ENCODE data around the gene ANKRD50. TPM values are rescaled to one million over a fixed set of nuclear protein-coding genes. Genes with fewer than 3 reads are reported as not detected.

The ANKRD50 gene
- total RNA-seq, 6 experiments from 2014 or later, result 17.1 to 23.2 (median 18.2) TPM

DNA sequence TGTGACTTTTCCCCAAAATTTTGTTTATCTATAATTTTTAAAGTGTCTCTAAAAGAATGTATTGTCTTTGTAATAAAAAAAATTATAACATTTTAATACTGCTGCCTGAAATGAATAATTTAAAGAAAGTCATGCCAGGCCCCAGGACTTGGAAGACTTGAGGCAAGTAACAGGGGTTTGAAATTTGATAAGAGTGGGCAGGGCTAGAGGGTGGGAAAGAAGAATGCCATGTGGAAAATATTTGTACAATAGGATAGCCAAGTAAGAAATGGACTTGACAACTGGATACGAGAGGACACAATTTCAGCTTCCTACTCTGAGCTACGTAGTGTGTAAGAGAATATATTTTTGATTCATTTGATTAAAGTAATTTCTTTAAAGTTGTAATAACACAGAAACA is 36.9 kb upstream of the ANKRD50 start:
- Mint-ChIP-seq H3K27ac (no peak overlapping the region), H3K36me3 (ENCODE audit: low read depth) (no peaks in the 10 kb centered on the region), H3K4me1 (ENCODE audit: low read depth) (peaks cover 2% of the 10 kb centered on the region), H3K9me3 (no peaks in the 10 kb centered on the region), H3K27me3 (ENCODE audit: insufficient read depth) (no peaks in the 10 kb centered on the region), H3K4me3 (no peak overlapping the region)
- TF ChIP-seq, protein P1, sequence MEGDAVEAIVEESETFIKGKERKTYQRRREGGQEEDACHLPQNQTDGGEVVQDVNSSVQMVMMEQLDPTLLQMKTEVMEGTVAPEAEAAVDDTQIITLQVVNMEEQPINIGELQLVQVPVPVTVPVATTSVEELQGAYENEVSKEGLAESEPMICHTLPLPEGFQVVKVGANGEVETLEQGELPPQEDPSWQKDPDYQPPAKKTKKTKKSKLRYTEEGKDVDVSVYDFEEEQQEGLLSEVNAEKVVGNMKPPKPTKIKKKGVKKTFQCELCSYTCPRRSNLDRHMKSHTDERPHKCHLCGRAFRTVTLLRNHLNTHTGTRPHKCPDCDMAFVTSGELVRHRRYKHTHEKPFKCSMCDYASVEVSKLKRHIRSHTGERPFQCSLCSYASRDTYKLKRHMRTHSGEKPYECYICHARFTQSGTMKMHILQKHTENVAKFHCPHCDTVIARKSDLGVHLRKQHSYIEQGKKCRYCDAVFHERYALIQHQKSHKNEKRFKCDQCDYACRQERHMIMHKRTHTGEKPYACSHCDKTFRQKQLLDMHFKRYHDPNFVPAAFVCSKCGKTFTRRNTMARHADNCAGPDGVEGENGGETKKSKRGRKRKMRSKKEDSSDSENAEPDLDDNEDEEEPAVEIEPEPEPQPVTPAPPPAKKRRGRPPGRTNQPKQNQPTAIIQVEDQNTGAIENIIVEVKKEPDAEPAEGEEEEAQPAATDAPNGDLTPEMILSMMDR (IDR thresholded peaks at IDR 0.05), result no peak
- DNase-seq, result no peak

DNA sequence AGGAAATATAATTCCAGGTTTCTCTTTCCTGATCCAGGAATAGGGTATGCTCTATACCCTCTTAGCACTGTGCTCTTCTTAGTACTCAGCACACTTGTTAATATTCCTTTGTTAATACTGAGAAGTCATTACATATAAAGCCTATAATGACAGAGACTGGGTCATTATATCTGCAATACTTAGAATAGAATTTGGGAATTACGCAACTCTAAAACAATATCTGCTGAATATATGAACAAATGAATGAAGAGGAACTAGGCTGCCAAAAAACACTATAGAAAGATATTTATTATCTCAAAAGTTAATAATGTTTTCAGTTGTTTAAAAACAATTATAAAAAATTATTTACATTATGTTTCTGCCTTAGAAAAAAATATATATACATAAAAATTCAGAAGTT is 36.4 kb upstream of the ANKRD50 start:
- H3K4me1 Mint-ChIP-seq (ENCODE audit: low read depth), result no peaks in the 10 kb centered on the region; the same call in 1 of the 2 replicates

DNA sequence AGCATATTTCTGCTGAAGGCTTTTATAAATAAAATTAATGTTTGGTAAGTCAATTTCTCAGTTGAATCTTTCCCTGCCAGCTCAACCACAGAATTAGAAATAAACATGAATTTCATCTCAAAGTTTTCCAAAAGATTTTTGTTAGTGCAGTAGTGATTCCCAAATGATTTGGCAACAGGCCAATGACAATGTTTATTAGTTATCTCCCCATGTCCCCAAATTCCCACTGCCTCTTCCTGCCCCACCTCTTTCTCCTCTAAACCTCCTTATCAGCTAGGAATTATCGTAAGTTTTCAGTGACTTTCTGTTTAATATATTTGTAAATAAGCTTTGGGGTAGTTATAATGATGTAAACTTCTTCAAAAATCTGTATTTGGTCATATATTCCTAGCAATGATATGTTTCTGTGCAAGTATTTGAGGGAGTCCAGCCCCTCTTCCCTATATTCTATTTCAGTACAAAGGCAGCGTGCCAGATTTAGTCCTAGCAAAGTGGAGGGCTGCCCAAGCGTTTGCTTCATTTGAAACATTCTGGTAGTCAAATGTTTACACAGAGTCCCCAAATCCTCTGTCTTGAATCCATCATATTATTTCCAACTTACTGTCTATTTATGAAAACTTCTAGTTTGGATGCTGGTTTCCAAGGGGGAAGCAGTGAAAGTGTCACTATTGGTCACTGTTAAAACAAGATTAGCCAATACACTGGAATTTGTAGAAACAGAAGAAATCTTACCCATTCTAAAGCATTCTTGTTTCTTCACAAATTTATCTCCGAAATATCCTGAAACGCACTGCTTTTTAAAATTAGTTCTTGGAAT is 33.7 kb upstream of the ANKRD50 start:
- Mint-ChIP-seq H3K9me3 (no peaks in the 10 kb centered on the region), H3K4me3 (no peak overlapping the region), H3K27ac (no peak overlapping the region), H3K4me1 (ENCODE audit: low read depth) (no peaks in the 10 kb centered on the region), H3K36me3 (ENCODE audit: low read depth) (no peaks in the 10 kb centered on the region), H3K27me3 (ENCODE audit: insufficient read depth) (no peaks in the 10 kb centered on the region)
- no peak for DNase-seq
- TF ChIP-seq, protein P1 (IDR thresholded peaks at IDR 0.05), result no peak

More for the DNA sequence above, 36.4 kb upstream of the ANKRD50 start:
- DNase-seq, result no peak
- TF ChIP-seq, protein P1 (IDR thresholded peaks at IDR 0.05), result no peak
- Mint-ChIP-seq H3K4me3 (no peak overlapping the region), H3K27ac (no peak overlapping the region), H3K9me3 (no peaks in the 10 kb centered on the region), H3K27me3 (ENCODE audit: insufficient read depth) (no peaks in the 10 kb centered on the region), H3K36me3 (ENCODE audit: low read depth) (no peaks in the 10 kb centered on the region)

DNA sequence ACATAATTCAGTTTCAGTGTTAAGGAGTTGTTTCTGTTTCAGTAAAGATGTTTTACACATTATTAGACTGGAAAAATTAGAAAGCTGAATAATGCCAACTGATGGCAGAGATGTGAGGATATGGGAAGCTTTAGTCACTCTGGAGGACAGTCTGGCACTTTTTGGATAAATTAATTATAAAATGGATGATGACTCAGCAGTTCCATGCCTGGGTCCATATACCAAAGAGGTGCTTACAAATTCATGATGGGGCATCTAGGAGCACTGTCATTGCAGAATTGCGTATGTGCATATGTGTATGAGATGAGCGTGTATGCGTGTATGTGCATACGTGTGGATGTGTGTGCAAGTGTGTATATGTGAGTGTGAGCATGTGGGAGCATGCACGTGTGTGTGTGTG is 31.2 kb upstream of the ANKRD50 start:
- Mint-ChIP-seq H3K36me3 (ENCODE audit: low read depth) (no peaks in the 10 kb centered on the region), H3K4me3 (no peak overlapping the region), H3K27me3 (ENCODE audit: insufficient read depth) (no peaks in the 10 kb centered on the region), H3K27ac (no peak overlapping the region), H3K9me3 (no peaks in the 10 kb centered on the region), H3K4me1 (ENCODE audit: low read depth) (no peaks in the 10 kb centered on the region)
- TF ChIP-seq, protein P1 (IDR thresholded peaks at IDR 0.05), result no peak
- no peak for DNase-seq

DNA sequence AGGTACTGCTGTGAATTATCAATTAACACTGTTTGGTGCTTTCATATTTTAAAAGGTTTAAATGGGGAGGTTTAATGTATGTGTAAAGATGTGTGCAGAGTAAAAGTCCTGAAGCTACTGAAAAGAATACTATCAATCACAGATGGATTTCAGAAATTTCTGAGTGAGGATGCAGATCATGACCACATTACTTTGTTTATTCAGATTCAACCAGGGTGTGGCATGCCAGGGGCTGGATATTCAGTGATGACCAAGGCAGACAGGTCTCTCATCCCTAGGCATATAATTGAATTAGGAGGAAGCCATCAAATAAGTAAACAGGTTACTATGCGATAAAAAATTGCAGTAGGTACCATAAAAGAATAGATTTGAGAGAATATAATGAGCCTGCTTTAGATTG is 28.0 kb upstream of the ANKRD50 start:
- H3K27me3 Mint-ChIP-seq (ENCODE audit: insufficient read depth), result no peaks in the 10 kb centered on the region
- TF ChIP-seq, protein P1 (IDR thresholded peaks at IDR 0.05), result no peak
- H3K4me1 Mint-ChIP-seq (ENCODE audit: low read depth), result no peaks in the 10 kb centered on the region
- no peak overlapping the region for H3K4me3 Mint-ChIP-seq
- no peak for DNase-seq
- H3K36me3 Mint-ChIP-seq (ENCODE audit: low read depth), result no peaks in the 10 kb centered on the region
- no peaks in the 10 kb centered on the region for H3K9me3 Mint-ChIP-seq
- no peak overlapping the region for H3K27ac Mint-ChIP-seq
